Measurements from ENCODE around the gene TOR1AIP2.

DNA sequence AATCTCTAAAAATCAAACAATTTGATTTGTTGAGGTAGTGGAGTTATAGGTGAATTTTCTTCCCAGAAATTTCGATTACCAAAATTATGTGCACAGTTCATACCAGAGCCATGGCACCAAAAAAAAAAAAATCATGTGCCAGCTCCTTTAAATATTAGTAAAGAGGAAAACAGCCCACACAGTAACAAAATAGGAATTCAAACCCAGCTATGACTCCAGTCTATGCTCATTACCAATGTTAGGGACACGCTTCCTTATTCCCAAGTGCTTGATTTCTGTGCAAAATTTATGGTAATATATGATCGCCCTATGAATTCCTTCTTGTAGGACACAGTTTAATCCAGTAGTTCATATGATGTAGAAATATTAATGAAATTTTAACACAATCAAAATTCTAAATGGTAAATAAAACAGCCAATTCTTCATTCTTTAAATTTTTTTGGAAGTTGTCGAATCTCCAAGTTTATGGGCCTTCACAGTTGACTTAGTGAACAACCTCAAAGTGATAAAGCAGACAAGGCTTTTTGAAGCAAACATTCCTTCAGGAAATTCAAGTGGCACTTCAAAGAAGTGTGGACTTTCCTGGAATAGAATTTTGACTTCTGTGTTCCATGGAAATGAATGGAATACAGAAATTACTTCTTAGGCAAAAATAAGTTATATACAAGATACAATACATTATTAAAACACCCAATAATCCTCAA is 1.9 kb downstream of the TOR1AIP2 start:
- TF ChIP-seq CTCF (IDR thresholded peaks at IDR 0.05) (no peak), POLR2AphosphoS5 (IDR thresholded peaks at IDR 0.05) (no peak)
